Trophoblast cell (in vitro differentiated cells and primary cell): ENCODE results near the gene CIAO2B.

Source experiments
- DNase-seq, 2 donors: peaks; one replicate each; pipeline ENCODE4 v3.0.0-alpha.2; 2016
- H2AFZ ChIP-seq: 2 replicates; pipeline ENCODE4 v1.6.1; 2013; ENCODE audit warnings: low read length, moderate library complexity, mild to moderate bottlenecking; ENCODE audit not compliant: insufficient read depth, poor library complexity
- H2AK5ac ChIP-seq: 2 replicates; pipeline ENCODE4 v1.6.1; 2013; ENCODE audit warnings: mild to moderate bottlenecking, low read length
- H2BK120ac ChIP-seq: 2 replicates; pipeline ENCODE4 v1.6.1; 2013; ENCODE audit warnings: low read length, mild to moderate bottlenecking, moderate library complexity; ENCODE audit not compliant: insufficient read depth, poor library complexity
- H2BK12ac ChIP-seq: 2 replicates; pipeline ENCODE4 v1.6.1; 2013; ENCODE audit warnings: mild to moderate bottlenecking, low read length, moderate library complexity
- H2BK5ac ChIP-seq: 2 replicates; pipeline ENCODE4 v1.6.1; 2013; ENCODE audit warnings: low read length, low read depth, moderate library complexity, mild to moderate bottlenecking; ENCODE audit not compliant: poor library complexity
- H3K14ac ChIP-seq: 2 replicates; pipeline ENCODE4 v1.6.1; 2013; ENCODE audit warnings: mild to moderate bottlenecking, low read length
- H3K18ac ChIP-seq: 2 replicates; pipeline ENCODE4 v1.6.1; 2013; ENCODE audit warnings: mild to moderate bottlenecking, low read length
- H3K23ac ChIP-seq: 2 replicates; pipeline ENCODE4 v1.6.1; 2013; ENCODE audit warnings: low read length
- H3K27ac ChIP-seq: 2 replicates; pipeline ENCODE4 v1.5.1; 2013; ENCODE audit warnings: low read depth, mild to moderate bottlenecking, inconsistent platforms, low read length, moderate library complexity
- H3K27me3 ChIP-seq: 2 replicates; pipeline ENCODE4 v1.6.1; 2013; ENCODE audit warnings: inconsistent platforms, mild to moderate bottlenecking, low read length, moderate library complexity; ENCODE audit not compliant: insufficient read depth
- H3K36me3 ChIP-seq, 2 experiments: 1 replicate in 1 of 2; 2 replicates in 1 of 2; pipeline ENCODE4 v1.6.1; 2013; ENCODE audit warnings: low read length in 2 of 2, mild to moderate bottlenecking in 2 of 2, moderate library complexity in 1 of 2; ENCODE audit not compliant: insufficient read depth in 2 of 2, control insufficient read depth in 1 of 2
- H3K4ac ChIP-seq: 2 replicates; pipeline ENCODE4 v1.6.1; 2013; ENCODE audit warnings: low read depth, mild to moderate bottlenecking, low read length, moderate library complexity
- H3K4me1 ChIP-seq, 2 experiments: 1 replicate in 1 of 2; 2 replicates in 1 of 2; pipeline ENCODE4 v1.6.1; 2013; ENCODE audit warnings: low read length in 2 of 2, mild to moderate bottlenecking in 2 of 2, moderate library complexity in 1 of 2; ENCODE audit not compliant: insufficient read depth in 2 of 2, control insufficient read depth in 1 of 2
- H3K4me2 ChIP-seq: 2 replicates; pipeline ENCODE4 v1.6.1; 2013; ENCODE audit warnings: inconsistent platforms, mild to moderate bottlenecking, low read length, moderate library complexity
- H3K4me3 ChIP-seq: 2 replicates; pipeline ENCODE4 v1.5.1; 2013; ENCODE audit warnings: mild to moderate bottlenecking, low read depth, low read length, inconsistent platforms
- H3K79me1 ChIP-seq: one replicate; pipeline ENCODE4 v1.6.1; 2013; ENCODE audit warnings: low read length
- H3K79me2 ChIP-seq: 2 replicates; pipeline ENCODE4 v1.6.1; 2013; ENCODE audit warnings: low read length, mild to moderate bottlenecking; ENCODE audit not compliant: control insufficient read depth, insufficient read depth, poor library complexity
- H3K9ac ChIP-seq: 2 replicates; pipeline ENCODE4 v1.6.1; 2013; ENCODE audit warnings: mild to moderate bottlenecking, low read length
- H3K9me3 ChIP-seq: 2 replicates; pipeline ENCODE4 v1.6.1; 2013; ENCODE audit warnings: low read depth, mild to moderate bottlenecking, control low read depth, inconsistent platforms, low read length; ENCODE audit not compliant: insufficient read depth
- H4K12ac ChIP-seq: 2 replicates; pipeline ENCODE4 v1.6.1; 2013; ENCODE audit warnings: low read depth, mild to moderate bottlenecking, low read length, moderate library complexity
- H4K8ac ChIP-seq: 2 replicates; pipeline ENCODE4 v1.6.1; 2013; ENCODE audit warnings: low read depth, mild to moderate bottlenecking, low read length, moderate library complexity
- H4K91ac ChIP-seq: one replicate; pipeline ENCODE4 v1.6.1; 2013; ENCODE audit warnings: low read depth, mild to moderate bottlenecking, low read length, moderate library complexity
- WGBS: extraction: QIAGEN DNeasy Blood & Tissue Kit; methylation state at CpG from one replicate; pipeline ENCODE4 v1.1.7; 2013; ENCODE audit warnings: missing lambda C conversion rate; ENCODE audit not compliant: insufficient read length, insufficient coverage; ENCODE audit errors: extremely low coverage; 5-methylcytosine and 5-hydroxymethylcytosine counted together

CIAO2B gene

GRCh38 chr16:66889622-66890021 is 44.6 kb downstream of the CIAO2B start:
- no peaks in the 10 kb centered on the region for H3K79me2 ChIP-seq
- WGBS, result no CpG with 5 or more reads among the region's 4 CpGs
- H3K4me3 ChIP-seq, result no peak overlapping the region
- H2BK5ac ChIP-seq, result no peak overlapping the region
- H2BK120ac ChIP-seq, result no peak overlapping the region
- H4K91ac ChIP-seq, result no peak overlapping the region
- H3K79me1 ChIP-seq, result no peaks in the 10 kb centered on the region
- H4K8ac ChIP-seq, result no peak overlapping the region
- DNase-seq, result no peak
- no peak overlapping the region for H2AK5ac ChIP-seq
- peaks cover 11 to 16% of the 10 kb centered on the region in 2 experiments for H3K36me3 ChIP-seq
- H3K4ac ChIP-seq, result no peak overlapping the region
- H3K4me1 ChIP-seq, result peaks cover 8 to 17% of the 10 kb centered on the region in 2 experiments
- H3K23ac ChIP-seq, result no peak overlapping the region
- H3K9me3 ChIP-seq, result peaks cover 2% of the 10 kb centered on the region
- no peak overlapping the region for H4K12ac ChIP-seq
- H2BK12ac ChIP-seq, result no peak overlapping the region
- no peak overlapping the region for H3K18ac ChIP-seq
- no peak overlapping the region for H3K4me2 ChIP-seq
- no peak overlapping the region for H3K27ac ChIP-seq
- no peak overlapping the region for H3K9ac ChIP-seq
- no peak overlapping the region for H3K14ac ChIP-seq
- no peaks in the 10 kb centered on the region for H3K27me3 ChIP-seq
- H2AFZ ChIP-seq, result no peak overlapping the region

- Histone ChIP-seq H2BK5ac (no peak overlapping the region), H3K9ac (no peak overlapping the region), H3K79me1 (no peaks in the 10 kb centered on the region), H3K27ac (peak overlapping the region; percentile 44), H3K4me3 (no peak overlapping the region), H3K9me3 (no peaks in the 10 kb centered on the region), H2AFZ (no peak overlapping the region), H3K23ac (no peak overlapping the region), H3K79me2 (no peaks in the 10 kb centered on the region), H4K12ac (no peak overlapping the region), H2BK120ac (no peak overlapping the region), H3K4me2 (no peak overlapping the region), H3K18ac (no peak overlapping the region), H3K36me3 (peaks cover 15 to 21% of the 10 kb centered on the region in 2 experiments), H3K4ac (no peak overlapping the region), H3K27me3 (no peaks in the 10 kb centered on the region), H2BK12ac (no peak overlapping the region), H3K4me1 (peaks cover 8 to 17% of the 10 kb centered on the region in 2 experiments), H2AK5ac (no peak overlapping the region), H3K14ac (no peak overlapping the region), H4K8ac (no peak overlapping the region), H4K91ac (no peak overlapping the region)
- DNase-seq, result no peak
- WGBS, result no CpG with 5 or more reads among the region's 6 CpGs
Observed at GRCh38 chr16:66888647-66889615, 45.3 kb downstream of the CIAO2B start.

- no peak overlapping the region for H3K4me3 ChIP-seq
- WGBS, result no CpG with 5 or more reads among the region's 3 CpGs
Observed at GRCh38 chr16:66886914-66887313, 47.3 kb downstream of the CIAO2B start.

GRCh38 chr16:66886321-66886720 is 47.9 kb downstream of the CIAO2B start:
- Histone ChIP-seq H2BK12ac (no peak overlapping the region), H3K79me2 (no peaks in the 10 kb centered on the region)
- no CpG with 5 or more reads among the region's 2 CpGs for WGBS

More at GRCh38 chr16:66886914-66887313, 47.3 kb downstream of the CIAO2B start:
- H4K12ac ChIP-seq, result no peak overlapping the region
- H2AFZ ChIP-seq, result no peak overlapping the region
- peak overlapping the region; percentile 18 for H3K4me2 ChIP-seq
- H3K27ac ChIP-seq, result no peak overlapping the region
- H2BK12ac ChIP-seq, result no peak overlapping the region
- H3K9me3 ChIP-seq, result no peaks in the 10 kb centered on the region
- no peak for DNase-seq
- H3K79me2 ChIP-seq, result no peaks in the 10 kb centered on the region
- no peak overlapping the region for H2AK5ac ChIP-seq
- peaks cover 15 to 21% of the 10 kb centered on the region in 2 experiments for H3K36me3 ChIP-seq
- no peak overlapping the region for H4K8ac ChIP-seq
- no peak overlapping the region for H3K18ac ChIP-seq
- H4K91ac ChIP-seq, result no peak overlapping the region
- no peak overlapping the region for H3K23ac ChIP-seq
- H3K14ac ChIP-seq, result no peak overlapping the region
- peaks cover 8 to 19% of the 10 kb centered on the region in 2 experiments for H3K4me1 ChIP-seq
- H3K79me1 ChIP-seq, result no peaks in the 10 kb centered on the region
- no peak overlapping the region for H3K9ac ChIP-seq
- H2BK5ac ChIP-seq, result no peak overlapping the region
- no peak overlapping the region for H2BK120ac ChIP-seq
- no peak overlapping the region for H3K4ac ChIP-seq
- H3K27me3 ChIP-seq, result no peaks in the 10 kb centered on the region

More at GRCh38 chr16:66886321-66886720, 47.9 kb downstream of the CIAO2B start:
- peaks cover 8 to 19% of the 10 kb centered on the region in 2 experiments for H3K4me1 ChIP-seq
- peak in 1 of 2 donors; percentile 61 for DNase-seq
- H3K9ac ChIP-seq, result no peak overlapping the region
- H3K18ac ChIP-seq, result no peak overlapping the region
- no peak overlapping the region for H3K4me3 ChIP-seq
- H2BK120ac ChIP-seq, result no peak overlapping the region
- H2AK5ac ChIP-seq, result no peak overlapping the region
- H4K12ac ChIP-seq, result no peak overlapping the region
- no peak overlapping the region for H3K14ac ChIP-seq
- no peaks in the 10 kb centered on the region for H3K27me3 ChIP-seq
- H4K91ac ChIP-seq, result no peak overlapping the region
- H3K9me3 ChIP-seq, result no peaks in the 10 kb centered on the region
- no peak overlapping the region for H3K27ac ChIP-seq
- H3K79me1 ChIP-seq, result no peaks in the 10 kb centered on the region
- peaks cover 15 to 18% of the 10 kb centered on the region in 2 experiments for H3K36me3 ChIP-seq
- no peak overlapping the region for H2BK5ac ChIP-seq
- H4K8ac ChIP-seq, result no peak overlapping the region
- H3K23ac ChIP-seq, result no peak overlapping the region
- no peak overlapping the region for H2AFZ ChIP-seq
- peak overlapping the region; percentile 18 for H3K4me2 ChIP-seq
- H3K4ac ChIP-seq, result no peak overlapping the region
